SU-DHL-6 (cell line): ENCODE data around the gene PRKCA.

ENCODE experiments used
- CTCF ChIP-seq: fragments of 200-600 bp; sonication (generic); IDR thresholded peaks from one replicate; pipeline ENCODE4 v1.5.1; 2017; ENCODE audit warnings: antibody characterized with exemption, mild to moderate bottlenecking, low read length, moderate library complexity; ENCODE audit not compliant: insufficient read depth, poor library complexity, severe bottlenecking
- EZH2phosphoT487 ChIP-seq: fragments of 200-600 bp; sonication (generic), shearing (Covaris generic); conservative IDR thresholded peaks from 2 replicates; pipeline ENCODE4 v1.6.1; 2018; ENCODE audit warnings: mild to moderate bottlenecking, antibody characterized with exemption, low read length, moderate library complexity, mixed read lengths

DNA sequence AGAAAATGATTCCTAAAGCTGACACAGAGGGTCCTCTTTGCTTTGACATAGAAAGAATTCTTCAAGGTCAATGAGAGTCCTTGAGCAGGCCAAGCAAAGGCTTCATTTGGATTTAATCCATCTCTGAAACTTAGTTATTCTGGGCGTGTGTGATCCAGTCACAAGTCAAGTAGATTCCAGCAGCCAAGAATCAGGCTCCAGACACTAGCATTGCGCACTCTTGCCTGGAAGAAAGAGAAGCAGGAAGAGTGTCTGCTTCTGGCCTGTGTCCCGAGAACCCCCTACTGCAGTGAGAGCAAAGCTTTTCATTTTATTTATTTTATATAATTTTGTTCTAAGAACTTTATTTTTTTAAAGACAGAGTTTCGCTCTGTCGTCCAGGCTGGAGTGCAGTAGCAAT is 444.3 kb downstream of the PRKCA start:
- no peak for TF ChIP-seq CTCF
- TF ChIP-seq EZH2phosphoT487 = no peak
